Left cardiac atrium (tissue), 4 donors: ENCODE measurements around the gene GDF11. TPM values are rescaled to one million over a fixed set of nuclear protein-coding genes. Genes with fewer than 3 reads are reported as not detected.
"Not testable (repeated sequence)": the region's sequence is repeated elsewhere in the genome, so short reads cannot be mapped to it uniquely, and the experiment has no call there.

ENCODE experiments used
- ATAC-seq, 2 donors: fragments of 200-7000 bp; cut with Tn5 transposase; one replicate each; pipeline ENCODE4 v1.9.1; 2020; ENCODE audit warnings: mild to moderate bottlenecking in 2 of 2, moderate library complexity in 2 of 2
- DNase-seq: peaks from one replicate; pipeline ENCODE4 v3.0.0-alpha.2; 2020
- intact Hi-C, 2 donors: fragments of 100-400 bp; cut with DNase I; formaldehyde crosslinking; loops; one replicate each; pipeline versions ENCODE4 v1.14.1 to v1.15.1; 2022 to 2023
- total RNA-seq, 2 donors: library from RNA; stranded (reverse); fragmentation: NEBNext Ultra II Directional; extraction: Animal tissue kit (Norgen Biotek cat#: 25700); gene quantifications; one replicate each; pipeline ENCODE4 v1.2.1, GENCODE V29; 2021
- donor health status: DM: no; HTN: yes; CAD: no.
- donor health status: DM: no; HTN: yes; CAD: no; lungs with severe emphysema.
- donor health status: DM: yes; HTN: yes; CAD: no.
- donor health status: Dilated cardiomyopathy.

GDF11 gene
- total RNA-seq, 2 donors from 2014 or later, result 12.0 to 14.2 TPM

GRCh38 chr12:55757701-55758100 is 14.8 kb downstream of the GDF11 start:
- no peak for DNase-seq
- intact Hi-C loops, result no loop called here
- ATAC-seq, result no peak

GRCh38 chr12:55758575-55758974 is 15.7 kb downstream of the GDF11 start:
- ATAC-seq, intact Hi-C loops, DNase-seq: not testable (repeated sequence)

- no peak for ATAC-seq
- intact Hi-C loops, result no loop called here
- no peak for DNase-seq
Observed at GRCh38 chr12:55760663-55761062, 17.7 kb downstream of the GDF11 start.

GRCh38 chr12:55762646-55763045 is 19.7 kb downstream of the GDF11 start:
- no peak for ATAC-seq
- intact Hi-C loops, result no loop called here
- DNase-seq, result no peak

- intact Hi-C loops, result no loop called here
- no peak for ATAC-seq
- DNase-seq, result no peak
Observed at GRCh38 chr12:55765736-55766290, 22.9 kb downstream of the GDF11 start.

GRCh38 chr12:55767156-55767555 is 24.2 kb downstream of the GDF11 start:
- intact Hi-C loops, result no loop called here
- ATAC-seq, result no peak
- DNase-seq, result no peak

- ATAC-seq (no peak), DNase-seq (no peak)
- intact Hi-C loops, result no loop called here
Observed at GRCh38 chr12:55771736-55772135, 28.8 kb downstream of the GDF11 start.

GRCh38 chr12:55777856-55778255 is 34.9 kb downstream of the GDF11 start:
- intact Hi-C loops, result no loop called here
- DNase-seq (no peak), ATAC-seq (no peak)

- DNase-seq, result no peak
- intact Hi-C loops, result no loop called here
- no peak for ATAC-seq
Observed at GRCh38 chr12:55780685-55781084, 37.8 kb downstream of the GDF11 start.

- no peak for DNase-seq
- no peak for ATAC-seq
- intact Hi-C loops, result no loop called here
Observed at GRCh38 chr12:55788546-55788945, 45.6 kb downstream of the GDF11 start.

GRCh38 chr12:55789171-55789570 is 46.2 kb downstream of the GDF11 start:
- intact Hi-C loops, result no loop called here

GRCh38 chr12:55789893-55790292 is 47.0 kb downstream of the GDF11 start:
- no peak for ATAC-seq
- no peak for DNase-seq
- intact Hi-C loops, result loop anchor here in 1 of 2 donors (10.0 kb wide), 1 partner anchor 45 kb away; the partner anchor contains the start of gene GDF11

More at GRCh38 chr12:55789171-55789570, 46.2 kb downstream of the GDF11 start:
- no peak for DNase-seq
- ATAC-seq, result no peak

GRCh38 chr12:55795950-55796349 is 53.0 kb downstream of the GDF11 start:
- DNase-seq (no peak), ATAC-seq (no peak)
- intact Hi-C loops, result loop anchor here (5.0 to 10.0 kb wide), 2 partner anchors 51 to 54 kb away; partner anchors contain the start of gene GDF11 (in 2 of the 2)

GRCh38 chr12:55797068-55797467 is 54.1 kb downstream of the GDF11 start:
- peak; percentile 27 to 47 for ATAC-seq
- DNase-seq, result no peak

GRCh38 chr12:55797550-55797949 is 54.6 kb downstream of the GDF11 start:
- ATAC-seq, result no peak
- intact Hi-C loops, result loop anchor here (5.0 to 10.0 kb wide), 2 partner anchors 53 to 55 kb away; partner anchors contain the start of gene GDF11 (in 2 of the 2)
- DNase-seq, result no peak

More at GRCh38 chr12:55797068-55797467, 54.1 kb downstream of the GDF11 start:
- intact Hi-C loops, result loop anchor here (5.0 to 10.0 kb wide), 2 partner anchors 52 to 55 kb away; partner anchors contain the start of gene GDF11 (in 2 of the 2)

Other genes starting within 250 kb of the GDF11 start
- not detected for gene OR6C4, start 193.5 kb upstream of the GDF11 start, total RNA-seq
- not detected for gene OR2AP1, start 170.7 kb upstream of the GDF11 start, total RNA-seq
- under 1 TPM; 0.68 TPM for gene OR10P1, start 106.2 kb upstream of the GDF11 start, total RNA-seq
- gene ITGA7, start 35.2 kb upstream of the GDF11 start, total RNA-seq, result 100 to 1,000 TPM; 395 to 448 TPM
- gene BLOC1S1, start 27.1 kb upstream of the GDF11 start, total RNA-seq, result 100 to 1,000 TPM; 119 to 123 TPM
- 10 to 100 TPM; 29.5 to 38.1 TPM for gene RDH5, start 22.7 kb upstream of the GDF11 start, total RNA-seq
- gene CD63, start 14.1 kb upstream of the GDF11 start, total RNA-seq, result 1,000 to 10,000 TPM; 1,288 to 1,875 TPM
- 10 to 100 TPM; 42.9 to 50.1 TPM for gene SARNP, start 74.6 kb downstream of the GDF11 start, total RNA-seq
- gene ORMDL2, start 74.9 kb downstream of the GDF11 start, total RNA-seq, result 10 to 100 TPM; 21.4 to 24.0 TPM
- gene DNAJC14, start 86.5 kb downstream of the GDF11 start, total RNA-seq, result 10 to 100 TPM; 20.3 to 21.3 TPM
- gene MMP19, start 99.8 kb downstream of the GDF11 start, total RNA-seq, result 10 to 100 TPM; 11.1 to 23.3 TPM
- 10 to 100 TPM; 16.0 to 21.2 TPM for gene PYM1, start 184.8 kb downstream of the GDF11 start, total RNA-seq
- gene DGKA, start 188.0 kb downstream of the GDF11 start, total RNA-seq, result 10 to 100 TPM; 17.3 to 19.8 TPM
- gene PMEL, start 222.9 kb downstream of the GDF11 start, total RNA-seq, result under 1 TPM; 0.65 to 0.81 TPM
- 10 to 100 TPM; 14.1 to 18.2 TPM for gene CDK2, start 223.7 kb downstream of the GDF11 start, total RNA-seq
- gene RAB5B, start 231.0 kb downstream of the GDF11 start, total RNA-seq, result 100 to 1,000 TPM; 105 to 114 TPM